Liver (tissue), 9 donors: ENCODE measurements around the gene FBXO48. TPM values are rescaled to one million over a fixed set of nuclear protein-coding genes. Genes with fewer than 3 reads are reported as not detected.

Experiments
- DNase-seq: peaks from one replicate; pipeline ENCODE4 v3.0.0-alpha.2; 2017; ENCODE audit warnings: low spot score
- H3K27ac ChIP-seq, 2 donors: one replicate each; pipeline ENCODE4 v1.7.0; 2013; ENCODE audit warnings: inconsistent platforms in 2 of 2, low read length in 2 of 2, control low read depth in 1 of 2, low read depth in 1 of 2, mild to moderate bottlenecking in 1 of 2
- H3K27me3 ChIP-seq, 4 donors: one replicate each; pipeline versions ENCODE4 v1.6.1 to v1.7.0; 2013; ENCODE audit warnings: low read length in 3 of 4, inconsistent platforms in 1 of 4, mild to moderate bottlenecking in 1 of 4, moderate library complexity in 1 of 4; ENCODE audit not compliant: control insufficient read depth in 4 of 4, insufficient read depth in 4 of 4
- H3K36me3 ChIP-seq, 4 donors: one replicate each; pipeline versions ENCODE4 v1.6.1 to v1.7.0; 2013; ENCODE audit warnings: low read length in 3 of 4, mild to moderate bottlenecking in 3 of 4, low read depth in 1 of 4, moderate library complexity in 1 of 4; ENCODE audit not compliant: control insufficient read depth in 4 of 4, insufficient read depth in 3 of 4
- H3K4me1 ChIP-seq, 4 donors: one replicate each; pipeline versions ENCODE4 v1.6.1 to v1.7.0; 2013; ENCODE audit warnings: low read length in 3 of 4, mild to moderate bottlenecking in 3 of 4, moderate library complexity in 1 of 4; ENCODE audit not compliant: control insufficient read depth in 4 of 4, insufficient read depth in 4 of 4
- H3K4me3 ChIP-seq, 3 donors: one replicate each; pipeline versions ENCODE4 v1.6.1 to v1.7.0; 2013; ENCODE audit warnings: low read length in 3 of 3, control low read depth in 1 of 3, low read depth in 1 of 3, mild to moderate bottlenecking in 1 of 3
- H3K9ac ChIP-seq, 2 donors: one replicate each; pipeline ENCODE4 v1.7.0; 2013; ENCODE audit warnings: low read length in 2 of 2, mild to moderate bottlenecking in 2 of 2, moderate library complexity in 2 of 2, control low read depth in 1 of 2, low read depth in 1 of 2
- H3K9me3 ChIP-seq, 4 donors: one replicate each; pipeline versions ENCODE4 v1.6.1 to v1.7.0; 2013; ENCODE audit warnings: low read length in 3 of 4; ENCODE audit not compliant: control insufficient read depth in 4 of 4
- EGR1 ChIP-seq, 2 donors: IDR thresholded peaks; 2 replicates each; pipeline ENCODE4 v1.6.1; 2016 to 2018; ENCODE audit warnings: antibody characterized with exemption in 2 of 2, low read depth in 2 of 2
- FOXA1 ChIP-seq: IDR thresholded peaks from 2 replicates; pipeline ENCODE4 v1.6.1; 2016; ENCODE audit warnings: antibody characterized with exemption
- FOXA2 ChIP-seq: IDR thresholded peaks from 2 replicates; pipeline ENCODE4 v1.6.1; 2016; ENCODE audit warnings: antibody characterized with exemption
- HNF4A ChIP-seq, 2 donors: conservative IDR thresholded peaks; 2 replicates each; pipeline ENCODE4 v1.6.1; 2016; ENCODE audit warnings: antibody characterized with exemption in 2 of 2, mild to moderate bottlenecking in 2 of 2
- JUND ChIP-seq, 2 donors: IDR thresholded peaks; 2 replicates each; pipeline ENCODE4 v1.6.1; 2016; ENCODE audit warnings: antibody characterized with exemption in 2 of 2
- NR2F2 ChIP-seq: IDR thresholded peaks from 2 replicates; pipeline ENCODE4 v1.6.1; 2016; ENCODE audit warnings: antibody characterized with exemption
- RAD21 ChIP-seq, 2 donors: IDR thresholded peaks; 2 replicates each; pipeline ENCODE4 v1.6.1; 2016; ENCODE audit warnings: antibody characterized with exemption in 2 of 2, mild to moderate bottlenecking in 2 of 2
- RXRA ChIP-seq, 2 donors: IDR thresholded peaks; 2 replicates each; pipeline ENCODE4 v1.6.1; 2017 to 2018; ENCODE audit warnings: antibody characterized with exemption in 2 of 2, mild to moderate bottlenecking in 1 of 2
- TAF1 ChIP-seq: conservative IDR thresholded peaks from 2 replicates; pipeline ENCODE4 v1.6.1; 2016; ENCODE audit warnings: antibody characterized with exemption, mild to moderate bottlenecking
- YY1 ChIP-seq: IDR thresholded peaks from 2 replicates; pipeline ENCODE4 v1.6.1; 2016; ENCODE audit warnings: antibody characterized with exemption, mild to moderate bottlenecking
- WGBS: extraction: QIAGEN DNeasy Blood & Tissue Kit; methylation state at CpG from one replicate; pipeline ENCODE4 v1.1.7; 2013; 5-methylcytosine and 5-hydroxymethylcytosine counted together
- polyA plus RNA-seq, 2 donors: library from polyadenylated mRNA; stranded (reverse) in 1 of 2; unstranded in 1 of 2; fragments of 200-250 nt in 1 of 2; fragments of >200 nt in 1 of 2; fragmentation: Nextera tagmentation in 1 of 2; extraction: Ambion mirVana in 1 of 2; gene quantifications; one replicate each; pipeline versions ENCODE4 v1.2.1 to v1.2.3, GENCODE V29; 2013 to 2015
- total RNA-seq, 2 donors: library from RNA; depleted of rRNA; stranded (reverse); fragments of >200 nt; gene quantifications; one replicate each; pipeline ENCODE4 v1.2.3, GENCODE V29; 2014
- TF ChIP-seq, protein P1 (sequence below): IDR thresholded peaks from 2 replicates; pipeline ENCODE4 v1.6.1; 2016; ENCODE audit warnings: antibody characterized with exemption
- TF ChIP-seq, protein P2 (sequence below): IDR thresholded peaks from 2 replicates; pipeline ENCODE4 v1.6.1; 2016; ENCODE audit warnings: antibody characterized with exemption
- TF ChIP-seq, protein P3 (sequence below): fragments of 150-350 bp; IDR thresholded peaks from 2 replicates; pipeline ENCODE4 v1.5.1; 2017; ENCODE audit warnings: improper control_type of control experiment, low read depth, low read length; ENCODE audit not compliant: missing input control
- donor health status: healthy.
- donor health status: healthy.
- donor health status: healthy.
- donor health status: healthy.
- donor health status: healthy.

FBXO48 gene
- total and polyA plus RNA-seq, 4 donors: 0.45 to 1.0 (median 0.75) TPM

DNA sequence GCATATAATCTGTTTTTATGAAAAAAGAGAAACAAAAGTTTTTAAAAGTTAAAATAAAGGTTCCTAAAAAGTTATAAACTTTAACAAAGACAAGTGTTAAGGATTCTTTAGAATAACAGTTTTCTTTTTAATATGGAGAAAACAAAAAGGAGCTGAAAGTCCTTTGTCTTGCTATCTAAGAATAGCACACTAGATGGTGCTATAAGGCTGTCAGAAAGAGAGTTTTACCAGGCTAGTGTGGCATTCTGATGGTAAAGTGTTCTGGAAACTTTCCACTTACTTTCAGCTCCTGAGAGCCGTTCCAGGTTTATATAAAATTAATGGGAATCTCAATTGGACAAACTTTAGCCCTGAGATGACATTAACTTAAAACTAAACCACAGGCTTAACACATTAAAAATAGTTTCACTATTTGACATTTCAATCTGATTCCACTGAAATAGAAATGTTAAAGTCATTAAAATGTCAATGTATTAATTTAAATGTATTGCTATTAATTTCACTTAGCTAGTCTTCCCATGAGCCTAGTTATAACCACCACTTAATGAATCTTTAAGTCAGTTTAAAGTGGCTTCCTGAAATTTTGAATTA, 3.7 kb downstream of the FBXO48 start:
- H3K4me1 ChIP-seq: peaks cover 0 to 21% (median 11%) of the 10 kb centered on the region in 4 donors
- TF ChIP-seq RAD21 (IDR thresholded peaks at IDR 0.05): peak; percentile 93 to 95
- no peak for TF ChIP-seq TAF1
- no peak for TF ChIP-seq YY1
- TF ChIP-seq, protein P1, sequence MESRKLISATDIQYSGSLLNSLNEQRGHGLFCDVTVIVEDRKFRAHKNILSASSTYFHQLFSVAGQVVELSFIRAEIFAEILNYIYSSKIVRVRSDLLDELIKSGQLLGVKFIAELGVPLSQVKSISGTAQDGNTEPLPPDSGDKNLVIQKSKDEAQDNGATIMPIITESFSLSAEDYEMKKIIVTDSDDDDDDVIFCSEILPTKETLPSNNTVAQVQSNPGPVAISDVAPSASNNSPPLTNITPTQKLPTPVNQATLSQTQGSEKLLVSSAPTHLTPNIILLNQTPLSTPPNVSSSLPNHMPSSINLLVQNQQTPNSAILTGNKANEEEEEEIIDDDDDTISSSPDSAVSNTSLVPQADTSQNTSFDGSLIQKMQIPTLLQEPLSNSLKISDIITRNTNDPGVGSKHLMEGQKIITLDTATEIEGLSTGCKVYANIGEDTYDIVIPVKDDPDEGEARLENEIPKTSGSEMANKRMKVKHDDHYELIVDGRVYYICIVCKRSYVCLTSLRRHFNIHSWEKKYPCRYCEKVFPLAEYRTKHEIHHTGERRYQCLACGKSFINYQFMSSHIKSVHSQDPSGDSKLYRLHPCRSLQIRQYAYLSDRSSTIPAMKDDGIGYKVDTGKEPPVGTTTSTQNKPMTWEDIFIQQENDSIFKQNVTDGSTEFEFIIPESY: no peak
- TF ChIP-seq, protein P2, sequence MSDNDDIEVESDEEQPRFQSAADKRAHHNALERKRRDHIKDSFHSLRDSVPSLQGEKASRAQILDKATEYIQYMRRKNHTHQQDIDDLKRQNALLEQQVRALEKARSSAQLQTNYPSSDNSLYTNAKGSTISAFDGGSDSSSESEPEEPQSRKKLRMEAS: no peak
- TF ChIP-seq JUND (IDR thresholded peaks at IDR 0.05): no peak
- TF ChIP-seq, protein P3, sequence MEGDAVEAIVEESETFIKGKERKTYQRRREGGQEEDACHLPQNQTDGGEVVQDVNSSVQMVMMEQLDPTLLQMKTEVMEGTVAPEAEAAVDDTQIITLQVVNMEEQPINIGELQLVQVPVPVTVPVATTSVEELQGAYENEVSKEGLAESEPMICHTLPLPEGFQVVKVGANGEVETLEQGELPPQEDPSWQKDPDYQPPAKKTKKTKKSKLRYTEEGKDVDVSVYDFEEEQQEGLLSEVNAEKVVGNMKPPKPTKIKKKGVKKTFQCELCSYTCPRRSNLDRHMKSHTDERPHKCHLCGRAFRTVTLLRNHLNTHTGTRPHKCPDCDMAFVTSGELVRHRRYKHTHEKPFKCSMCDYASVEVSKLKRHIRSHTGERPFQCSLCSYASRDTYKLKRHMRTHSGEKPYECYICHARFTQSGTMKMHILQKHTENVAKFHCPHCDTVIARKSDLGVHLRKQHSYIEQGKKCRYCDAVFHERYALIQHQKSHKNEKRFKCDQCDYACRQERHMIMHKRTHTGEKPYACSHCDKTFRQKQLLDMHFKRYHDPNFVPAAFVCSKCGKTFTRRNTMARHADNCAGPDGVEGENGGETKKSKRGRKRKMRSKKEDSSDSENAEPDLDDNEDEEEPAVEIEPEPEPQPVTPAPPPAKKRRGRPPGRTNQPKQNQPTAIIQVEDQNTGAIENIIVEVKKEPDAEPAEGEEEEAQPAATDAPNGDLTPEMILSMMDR: peak; percentile 75
- H3K4me3 ChIP-seq: no peak overlapping the region
- WGBS: 1% methylated on average over 1 of the region's 1 CpG
- H3K27ac ChIP-seq: no peak overlapping the region
- no peaks in the 10 kb centered on the region for H3K9me3 ChIP-seq
- no peak for DNase-seq
- no peak overlapping the region for H3K9ac ChIP-seq
- no peaks in the 10 kb centered on the region for H3K27me3 ChIP-seq
- H3K36me3 ChIP-seq: no peaks in the 10 kb centered on the region

DNA sequence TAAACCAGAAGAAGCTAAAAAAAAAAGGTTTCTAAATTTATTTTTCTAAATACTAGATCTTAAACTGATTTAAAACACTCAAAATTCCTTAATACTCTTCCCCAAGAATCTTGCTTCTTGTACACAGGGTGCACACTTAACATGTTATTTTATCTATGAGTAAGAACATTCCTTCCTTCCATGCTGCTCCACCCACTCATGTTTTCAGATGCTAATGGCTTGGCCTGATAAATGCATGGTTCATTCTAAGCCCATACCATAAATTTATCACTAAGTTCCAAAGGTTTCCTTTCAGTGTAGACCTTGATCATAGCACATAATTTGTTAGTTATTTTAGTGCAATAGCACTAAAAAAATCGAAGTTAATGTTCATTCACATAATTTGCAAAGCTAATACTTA, 8.1 kb downstream of the FBXO48 start:
- 47% methylated on average over 1 of the region's 1 CpG for WGBS
- Histone ChIP-seq H3K27ac (no peak overlapping the region), H3K9ac (no peak overlapping the region), H3K36me3 (no peaks in the 10 kb centered on the region), H3K27me3 (no peaks in the 10 kb centered on the region), H3K4me1 (peaks cover 0 to 2% (median 0%) of the 10 kb centered on the region in 4 donors), H3K9me3 (no peaks in the 10 kb centered on the region), H3K4me3 (no peak overlapping the region)
- no peak for DNase-seq
- TF ChIP-seq NR2F2 (no peak), RXRA (IDR thresholded peaks at IDR 0.05) (no peak), HNF4A (conservative IDR thresholded peaks at IDR 0.05) (no peak), FOXA1 (no peak), EGR1 (IDR thresholded peaks at IDR 0.05; ENCODE audit: low read depth in 2 of 2) (no peak), FOXA2 (no peak), RAD21 (IDR thresholded peaks at IDR 0.05) (no peak)
- TF ChIP-seq, protein P1: no peak
- TF ChIP-seq, protein P3: no peak
- TF ChIP-seq, protein P2: no peak
